ENCODE data around the gene RNF114. TPM values are rescaled to one million over a fixed set of nuclear protein-coding genes. Genes with fewer than 3 reads are reported as not detected.

RNF114 gene
- total RNA-seq, 2 donors from 2014 or later: 82.0 to 181 TPM

DNA sequence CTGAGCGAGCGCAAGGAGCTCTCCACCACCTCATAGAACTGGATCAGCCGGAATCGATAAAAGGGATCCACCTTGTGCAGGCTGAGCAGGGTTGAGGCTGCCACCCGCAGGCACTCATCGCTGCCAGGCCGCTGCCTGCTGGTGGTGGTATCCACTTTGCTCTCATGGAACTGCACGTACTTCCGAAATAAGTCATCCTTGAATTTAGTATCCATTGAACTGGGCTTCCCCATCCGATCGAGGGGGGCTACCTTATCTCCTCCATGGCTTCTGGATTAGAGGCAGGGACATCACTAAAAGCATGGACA lies 28.0 kb upstream of the RNF114 start:
- ATAC-seq (no peak), DNase-seq (no peak)
- Histone ChIP-seq H3K9me3 (no peaks in the 10 kb centered on the region), H3K4me3 (no peak overlapping the region), H3K27ac (no peak overlapping the region), H3K27me3 (no peaks in the 10 kb centered on the region), H3K4me1 (peaks cover 28% of the 10 kb centered on the region), H3K36me3 (replicated peaks in 1 of 2; ENCODE audit: insufficient read depth in 1 of 2, low read depth in 2 of 2) (peaks cover 19 to 31% of the 10 kb centered on the region in 2 donors)
- 89 to 91% methylated on average over 8 to 11 of the region's 11 CpGs for WGBS, 2 donors
- intact Hi-C loops (cut with DNase I): no loop called here
- no peak for TF ChIP-seq POLR2A (IDR thresholded peaks at IDR 0.05)
- TF ChIP-seq, protein P1, sequence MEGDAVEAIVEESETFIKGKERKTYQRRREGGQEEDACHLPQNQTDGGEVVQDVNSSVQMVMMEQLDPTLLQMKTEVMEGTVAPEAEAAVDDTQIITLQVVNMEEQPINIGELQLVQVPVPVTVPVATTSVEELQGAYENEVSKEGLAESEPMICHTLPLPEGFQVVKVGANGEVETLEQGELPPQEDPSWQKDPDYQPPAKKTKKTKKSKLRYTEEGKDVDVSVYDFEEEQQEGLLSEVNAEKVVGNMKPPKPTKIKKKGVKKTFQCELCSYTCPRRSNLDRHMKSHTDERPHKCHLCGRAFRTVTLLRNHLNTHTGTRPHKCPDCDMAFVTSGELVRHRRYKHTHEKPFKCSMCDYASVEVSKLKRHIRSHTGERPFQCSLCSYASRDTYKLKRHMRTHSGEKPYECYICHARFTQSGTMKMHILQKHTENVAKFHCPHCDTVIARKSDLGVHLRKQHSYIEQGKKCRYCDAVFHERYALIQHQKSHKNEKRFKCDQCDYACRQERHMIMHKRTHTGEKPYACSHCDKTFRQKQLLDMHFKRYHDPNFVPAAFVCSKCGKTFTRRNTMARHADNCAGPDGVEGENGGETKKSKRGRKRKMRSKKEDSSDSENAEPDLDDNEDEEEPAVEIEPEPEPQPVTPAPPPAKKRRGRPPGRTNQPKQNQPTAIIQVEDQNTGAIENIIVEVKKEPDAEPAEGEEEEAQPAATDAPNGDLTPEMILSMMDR (IDR thresholded peaks at IDR 0.05): no peak

DNA sequence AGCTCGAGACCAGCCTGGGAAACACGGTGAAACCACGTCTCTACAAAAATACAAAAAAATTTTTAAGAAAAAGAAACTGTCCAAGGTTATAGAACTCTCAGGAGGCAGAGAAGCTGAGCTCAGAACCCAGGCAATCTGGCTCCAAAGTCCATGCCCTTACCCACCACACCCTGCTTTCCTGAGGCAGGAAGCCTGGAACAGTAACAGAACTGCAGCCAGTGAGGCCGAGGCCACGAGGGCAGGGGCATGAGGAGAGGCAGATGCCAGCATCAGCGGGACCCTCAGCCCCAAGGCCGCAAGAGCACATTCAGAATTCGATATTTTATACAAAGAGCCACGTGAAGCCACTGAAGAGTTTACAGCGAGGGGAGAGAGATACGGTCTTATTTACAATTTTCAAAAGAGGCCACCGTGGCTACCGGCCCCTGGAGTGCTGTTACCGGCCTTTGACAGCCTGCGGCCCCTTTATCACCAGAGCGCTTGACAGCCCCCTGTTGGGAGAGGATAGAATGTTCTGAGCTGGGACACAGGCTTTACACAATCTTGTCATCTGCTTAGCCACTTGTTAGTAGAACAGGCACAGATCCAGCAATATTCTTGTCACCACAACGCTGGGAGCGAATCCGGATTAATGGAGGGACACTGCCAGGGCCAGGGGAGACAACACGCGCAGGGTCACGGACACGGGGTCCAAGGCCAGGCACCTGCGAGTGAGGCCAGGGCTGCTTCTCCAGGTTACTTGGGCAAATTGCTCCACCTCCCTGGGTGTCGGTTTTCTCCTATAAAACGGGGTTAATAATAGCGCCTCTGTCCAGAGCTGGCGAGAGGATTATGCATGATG lies 26.5 kb upstream of the RNF114 start:
- Histone ChIP-seq H3K27me3 (no peaks in the 10 kb centered on the region), H3K9me3 (no peaks in the 10 kb centered on the region), H3K4me3 (no peak overlapping the region), H3K4me1 (peaks cover 43% of the 10 kb centered on the region), H3K36me3 (replicated peaks in 1 of 2; ENCODE audit: insufficient read depth in 1 of 2, low read depth in 2 of 2) (peaks cover 19 to 24% of the 10 kb centered on the region in 2 donors), H3K27ac (peak overlapping the region in 3 of 4 donors; percentile 21 to 46 (median 33))
- DNase-seq: peak in 3 of 4 donors; percentile 48 to 56 (median 52)
- ATAC-seq: peak; percentile 39
- 35 to 50% methylated on average over 26 to 28 of the region's 28 CpGs for WGBS, 2 donors
- intact Hi-C loops (cut with DNase I): no loop called here
- TF ChIP-seq, protein P1 (IDR thresholded peaks at IDR 0.05): peak in 4 of 7 experiments; percentile 18 to 41 (median 36)
- no peak for TF ChIP-seq POLR2A (IDR thresholded peaks at IDR 0.05)

DNA sequence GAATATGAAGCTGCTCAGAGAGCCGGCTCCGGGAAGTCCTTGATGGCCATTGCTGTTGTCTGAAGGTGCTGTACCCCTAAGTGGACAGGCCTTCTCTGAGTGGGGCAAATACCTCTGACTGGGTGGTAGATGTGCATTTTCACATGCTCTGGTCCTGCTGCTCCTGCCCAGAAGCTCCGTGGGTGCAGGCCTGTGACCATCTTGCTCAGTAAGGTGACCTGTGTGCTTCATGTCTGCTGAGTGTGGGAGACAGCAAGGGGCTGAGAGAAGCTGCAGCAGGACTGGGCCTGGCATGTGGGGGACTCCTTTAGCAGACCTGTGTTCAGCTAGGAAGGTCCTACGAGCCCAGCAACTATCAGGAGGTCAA lies 25.9 kb upstream of the RNF114 start:
- 41 to 83% methylated on average over 3 to 4 of the region's 4 CpGs for WGBS, 2 donors
- TF ChIP-seq, protein P1 (IDR thresholded peaks at IDR 0.05): no peak
- TF ChIP-seq POLR2A (IDR thresholded peaks at IDR 0.05): no peak
- Histone ChIP-seq H3K4me3 (no peak overlapping the region), H3K9me3 (no peaks in the 10 kb centered on the region), H3K27me3 (no peaks in the 10 kb centered on the region), H3K27ac (peak overlapping the region in 3 of 4 donors; percentile 21 to 46 (median 33)), H3K36me3 (replicated peaks in 1 of 2; ENCODE audit: insufficient read depth in 1 of 2, low read depth in 2 of 2) (peaks cover 14 to 20% of the 10 kb centered on the region in 2 donors), H3K4me1 (peaks cover 43% of the 10 kb centered on the region)
- no peak for DNase-seq
- ATAC-seq: no peak
- intact Hi-C loops (cut with DNase I): no loop called here

DNA sequence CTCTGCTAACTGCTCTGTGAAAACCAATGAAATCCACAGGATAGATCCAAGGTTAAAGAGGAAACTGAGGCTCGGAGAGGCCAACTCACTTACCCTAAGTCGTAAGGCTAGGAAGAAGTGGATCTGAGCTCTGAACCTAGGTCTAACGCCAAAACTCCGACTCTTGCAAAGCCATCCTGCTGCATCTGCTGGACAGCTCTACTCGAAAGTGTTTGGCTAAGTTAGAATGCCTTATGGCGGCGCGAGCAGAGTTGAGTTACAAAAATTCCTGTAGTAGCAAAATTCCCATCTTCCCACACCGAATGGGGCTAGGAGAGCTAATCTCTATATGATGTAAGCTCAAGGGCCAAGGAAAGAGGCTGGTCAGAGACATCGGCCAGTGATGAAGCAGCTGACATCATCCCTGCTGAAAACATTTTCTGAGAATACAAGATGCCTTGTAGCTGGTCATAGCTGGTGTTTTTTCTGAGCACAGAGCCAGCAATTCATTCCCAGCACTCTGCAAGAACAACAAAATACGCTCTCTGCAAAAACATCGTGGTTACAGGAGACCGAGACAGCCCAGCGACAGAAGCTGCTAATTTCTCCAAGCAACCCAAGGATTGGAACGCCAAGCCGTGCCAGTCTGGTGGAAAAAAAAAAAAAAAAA lies 22.7 kb upstream of the RNF114 start:
- intact Hi-C loops (cut with DNase I): no loop called here
- 59 to 62% methylated on average over 16 of the region's 16 CpGs for WGBS, 2 donors
- no peak for DNase-seq
- Histone ChIP-seq H3K36me3 (replicated peaks in 1 of 2; ENCODE audit: insufficient read depth in 1 of 2, low read depth in 2 of 2) (peaks cover 0 to 3% of the 10 kb centered on the region in 2 donors), H3K27me3 (no peaks in the 10 kb centered on the region), H3K4me1 (peaks cover 58% of the 10 kb centered on the region), H3K27ac (no peak overlapping the region), H3K4me3 (no peak overlapping the region), H3K9me3 (no peaks in the 10 kb centered on the region)
- TF ChIP-seq, protein P1 (IDR thresholded peaks at IDR 0.05): no peak
- TF ChIP-seq POLR2A (IDR thresholded peaks at IDR 0.05): no peak
- no peak for ATAC-seq
